ENCODE data around the gene DPYD.

Gene DPYD

DNA sequence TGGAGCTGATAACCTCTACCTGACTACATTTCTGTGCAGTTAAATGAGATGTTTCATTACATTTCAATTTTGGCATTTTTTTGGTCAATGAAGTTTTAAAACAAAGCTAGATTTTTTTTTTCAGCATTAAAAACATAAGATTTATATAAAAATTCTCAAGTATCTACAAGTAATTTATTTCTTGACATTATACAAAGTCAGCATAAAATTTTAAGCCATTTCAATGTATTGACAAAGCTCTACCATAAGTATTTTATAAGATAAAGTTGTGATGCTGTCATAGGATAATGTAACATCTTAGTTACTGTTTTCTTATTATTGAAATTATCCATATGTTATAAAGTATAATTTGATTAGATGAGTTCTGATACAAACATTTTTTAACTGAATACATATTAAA is 847.7 kb downstream of the DPYD start:
- no peak for DNase-seq

DNA sequence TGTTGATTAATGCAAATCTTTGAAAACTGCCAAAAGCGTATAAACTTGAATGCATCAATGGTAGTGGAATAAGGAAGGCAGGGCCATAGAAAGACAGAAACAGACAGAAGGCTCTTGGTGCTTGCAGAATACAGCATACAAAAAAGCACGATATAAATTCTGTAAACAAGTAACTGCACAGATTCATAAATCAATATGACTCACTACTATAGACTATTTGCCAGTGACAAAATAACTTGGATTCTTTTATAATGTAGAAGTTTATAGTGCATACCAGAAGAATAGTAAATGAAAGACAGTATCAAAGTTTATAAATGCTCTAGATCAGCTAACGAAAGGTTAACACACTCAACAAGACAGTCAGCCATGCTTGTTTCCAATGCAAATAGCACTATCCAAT is 849.7 kb downstream of the DPYD start:
- DNase-seq: no peak

DNA sequence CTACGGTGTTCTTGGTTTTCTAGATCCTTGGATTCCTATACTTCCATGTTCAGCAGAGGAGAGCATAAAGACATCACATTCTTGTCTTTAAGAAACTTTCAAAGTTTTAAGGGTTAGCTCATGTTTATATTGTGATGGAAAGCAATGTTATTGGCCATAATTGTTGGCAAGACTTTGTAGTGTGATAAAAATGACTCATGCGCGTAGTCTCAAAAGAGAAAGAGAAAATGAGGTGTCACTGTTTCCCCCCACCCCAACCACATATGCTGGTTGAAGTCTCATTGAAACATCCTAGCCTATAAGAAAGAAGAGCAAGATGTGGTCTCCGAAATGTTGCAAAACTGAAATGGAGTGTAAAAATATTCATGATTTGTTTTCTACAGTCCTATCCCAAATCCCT is 850.5 kb downstream of the DPYD start:
- DNase-seq: no peak

DNA sequence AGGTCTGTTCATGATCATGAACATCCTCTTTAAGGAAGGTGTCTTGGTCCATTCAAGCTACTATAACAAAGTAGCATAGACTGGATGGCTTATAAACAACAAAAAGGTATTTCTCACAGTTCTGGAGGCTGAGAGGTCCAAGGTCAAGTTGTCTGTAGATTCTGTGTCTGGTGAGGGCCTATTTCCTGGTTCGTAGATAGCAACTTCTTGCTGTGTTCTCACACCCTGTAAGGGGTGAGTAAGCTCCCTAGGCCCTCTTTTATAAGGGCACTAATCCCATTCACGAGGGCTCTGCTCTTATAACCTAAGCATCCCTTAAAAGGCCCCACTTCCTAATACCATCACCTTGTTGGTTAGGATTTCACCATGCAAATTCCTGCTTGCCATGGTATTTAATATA is 851.5 kb downstream of the DPYD start:
- no peak for DNase-seq

DNA sequence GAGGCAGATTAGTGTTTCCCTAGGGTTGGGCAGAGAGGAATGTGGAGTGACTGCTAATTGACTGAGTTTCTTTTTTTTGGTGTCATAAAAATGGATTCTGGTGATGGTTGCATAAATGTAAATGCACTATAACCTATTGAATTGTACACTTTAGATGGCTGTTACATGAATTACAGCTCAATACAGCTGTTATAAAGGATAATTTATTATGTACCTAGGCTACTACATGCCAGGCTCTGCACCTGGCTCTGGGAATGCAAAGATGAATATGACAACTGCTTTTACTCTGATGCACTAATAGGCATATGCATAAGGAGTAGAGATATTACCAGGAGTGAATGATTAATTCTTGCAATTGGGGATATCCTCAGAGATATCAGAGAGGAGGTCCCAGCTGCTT is 854.0 kb downstream of the DPYD start:
- no peak for DNase-seq

DNA sequence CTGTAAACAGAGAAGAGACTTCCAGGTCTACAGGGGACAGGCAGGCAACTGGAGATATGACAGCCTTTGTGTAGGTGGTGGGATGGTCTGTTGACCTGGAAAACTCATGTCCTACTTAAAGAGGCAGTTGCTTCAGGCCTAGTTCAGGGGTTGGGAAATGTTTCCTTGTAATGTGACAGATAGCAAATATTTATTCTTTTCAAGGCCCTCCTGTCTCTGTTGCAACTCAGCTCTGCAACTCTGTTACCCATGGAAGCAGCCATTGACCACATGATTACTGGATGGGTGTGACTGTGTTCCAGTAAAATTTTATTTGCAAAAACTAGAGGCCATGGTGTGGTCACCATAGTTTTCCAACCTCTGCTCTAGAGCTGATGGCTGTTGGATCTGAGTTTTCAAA is 857.3 kb downstream of the DPYD start:
- no peak for DNase-seq

DNA sequence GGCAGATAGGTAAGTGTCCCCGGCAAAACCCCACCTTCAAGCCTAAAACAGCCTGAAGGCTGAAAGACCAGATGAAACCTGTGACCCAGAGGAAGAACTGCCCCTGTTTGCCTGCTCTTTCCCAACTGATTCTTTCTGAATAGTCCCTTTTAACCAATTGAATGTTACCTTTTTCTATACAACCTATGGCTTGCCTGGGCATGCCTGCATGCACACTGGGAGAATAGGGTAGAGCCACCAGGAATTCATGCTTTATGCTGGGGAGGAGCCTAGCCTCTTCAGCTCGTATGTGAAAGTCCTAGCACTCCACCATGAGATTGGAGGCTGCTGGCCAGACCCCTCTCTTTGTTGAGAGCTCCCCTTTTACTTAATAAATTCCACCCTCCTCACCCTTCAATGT is 859.2 kb downstream of the DPYD start:
- DNase-seq: no peak

DNA sequence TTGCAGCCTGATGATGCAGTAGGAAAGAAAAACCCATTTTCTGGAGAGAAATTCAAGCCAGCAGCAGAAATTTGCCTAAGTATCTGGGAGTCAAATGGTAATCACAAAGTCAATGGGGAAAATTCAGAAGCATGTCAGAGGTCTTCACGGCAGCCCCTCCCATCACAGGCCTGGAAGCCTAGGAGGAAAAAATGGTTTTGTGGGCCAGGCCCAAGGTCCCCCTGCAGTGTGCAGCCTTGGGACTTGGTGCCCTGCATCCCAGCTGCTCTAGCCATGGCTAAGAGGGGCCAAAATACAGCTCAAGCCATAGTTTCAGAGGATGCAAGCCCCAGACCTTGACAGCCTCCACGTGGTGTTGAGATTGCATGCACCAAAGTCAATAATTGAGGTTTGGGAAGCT is 864.4 kb downstream of the DPYD start:
- DNase-seq: no peak

DNA sequence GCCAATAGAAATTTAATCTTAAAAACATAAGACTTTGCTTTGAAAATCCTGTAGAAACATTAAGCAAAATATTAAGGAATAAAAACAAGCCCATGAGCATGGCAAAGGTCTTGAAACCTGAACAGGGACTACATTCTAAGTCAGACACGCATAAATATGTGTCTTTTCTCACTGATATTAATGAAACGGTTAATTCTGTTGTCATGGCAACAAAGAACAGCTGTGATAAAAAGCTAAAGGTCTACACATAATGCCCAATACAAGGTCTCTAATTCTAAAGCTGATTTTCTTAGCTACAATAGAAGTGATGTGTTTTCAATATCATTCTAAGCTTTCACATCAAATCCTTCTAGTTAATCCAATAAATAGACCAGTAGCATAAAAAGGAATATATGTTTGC is 867.6 kb downstream of the DPYD start:
- DNase-seq: no peak

DNA sequence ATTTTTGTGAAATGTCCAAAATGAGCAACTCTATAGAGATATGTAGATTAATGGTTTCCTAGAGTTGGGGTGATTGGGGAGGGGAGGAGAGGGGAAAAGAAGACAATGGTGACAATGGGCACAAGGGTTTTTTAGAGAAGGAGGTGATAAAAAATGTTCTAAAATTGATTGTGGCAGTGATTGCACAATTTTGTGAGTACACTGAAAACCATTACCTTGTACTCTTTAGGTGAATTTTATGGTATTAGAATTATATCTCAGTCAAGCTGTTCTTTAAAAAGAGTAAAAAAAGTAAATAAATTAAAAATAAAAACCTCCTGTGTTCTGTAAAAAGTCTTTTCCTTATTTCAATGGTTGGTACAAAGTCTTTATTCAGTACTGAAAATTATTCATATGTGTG is 869.0 kb downstream of the DPYD start:
- no peak for DNase-seq

DNA sequence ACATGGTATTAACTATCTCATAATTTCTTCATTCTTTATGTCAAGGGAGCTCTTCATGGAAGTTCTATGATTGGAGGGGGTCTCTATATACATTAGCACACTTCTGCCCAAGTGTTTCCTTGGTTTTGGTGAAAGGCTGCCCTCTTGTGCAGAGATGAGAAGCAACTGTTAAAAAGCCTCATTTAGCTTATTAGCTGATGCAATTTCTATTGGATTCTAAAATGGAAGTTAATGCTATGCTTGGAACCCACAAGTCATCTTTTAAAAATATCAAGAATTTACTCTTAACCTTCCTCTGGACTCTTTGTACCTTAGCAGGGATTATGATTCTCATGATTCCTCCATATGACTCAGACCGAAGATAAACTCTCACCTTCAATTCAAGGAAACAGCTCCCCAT is 870.3 kb downstream of the DPYD start:
- no peak for DNase-seq

DNA sequence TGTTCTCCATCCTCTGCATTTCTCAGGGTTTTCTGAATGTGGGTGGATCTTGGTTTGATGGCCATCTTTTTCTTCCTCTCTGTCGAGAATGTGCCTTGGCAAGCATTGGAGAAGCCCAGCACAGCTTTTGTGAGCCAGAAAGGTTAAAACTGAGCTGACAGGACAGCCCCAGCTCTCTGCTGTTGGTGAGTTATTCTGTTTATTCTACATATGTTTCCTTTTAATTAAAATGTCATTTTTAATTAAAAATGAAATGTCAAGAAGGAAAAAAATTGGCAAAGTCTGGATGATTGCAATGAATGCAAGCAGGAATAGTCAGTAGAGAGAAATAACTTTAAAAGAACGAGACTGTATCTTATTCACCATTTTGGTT is 873.4 kb downstream of the DPYD start:
- DNase-seq: no peak

DNA sequence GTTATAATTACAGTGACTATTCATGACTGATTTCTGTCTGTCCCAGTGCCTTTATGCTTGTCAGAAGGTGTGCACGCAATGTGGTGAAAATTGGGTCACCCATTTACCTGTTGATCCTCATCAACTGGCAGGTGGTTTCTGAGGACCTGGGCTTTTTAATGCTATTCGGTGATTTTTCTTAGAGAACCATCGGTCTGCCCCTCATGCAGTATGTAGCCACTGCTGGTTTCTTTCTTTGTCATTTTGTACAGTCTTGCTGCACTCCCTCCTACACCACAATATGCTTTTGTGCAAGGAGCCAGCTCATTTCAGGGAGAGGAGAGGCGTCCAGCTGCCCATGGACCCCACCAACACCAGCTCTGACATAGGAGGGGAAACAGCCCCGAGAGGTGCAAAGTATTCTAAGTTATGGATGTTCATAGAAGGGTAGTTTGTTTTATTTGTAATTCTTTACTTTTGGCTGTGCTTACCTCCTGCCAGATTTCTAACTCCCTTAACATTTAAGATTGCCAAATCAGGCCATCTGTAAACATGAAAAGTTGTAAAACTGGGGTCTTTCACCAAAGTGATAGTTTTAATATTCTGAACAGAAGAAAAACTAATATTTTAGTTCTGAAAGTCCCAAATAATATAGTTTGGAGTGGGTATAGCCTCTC is 873.9 kb downstream of the DPYD start:
- DNase-seq: no peak

DNA sequence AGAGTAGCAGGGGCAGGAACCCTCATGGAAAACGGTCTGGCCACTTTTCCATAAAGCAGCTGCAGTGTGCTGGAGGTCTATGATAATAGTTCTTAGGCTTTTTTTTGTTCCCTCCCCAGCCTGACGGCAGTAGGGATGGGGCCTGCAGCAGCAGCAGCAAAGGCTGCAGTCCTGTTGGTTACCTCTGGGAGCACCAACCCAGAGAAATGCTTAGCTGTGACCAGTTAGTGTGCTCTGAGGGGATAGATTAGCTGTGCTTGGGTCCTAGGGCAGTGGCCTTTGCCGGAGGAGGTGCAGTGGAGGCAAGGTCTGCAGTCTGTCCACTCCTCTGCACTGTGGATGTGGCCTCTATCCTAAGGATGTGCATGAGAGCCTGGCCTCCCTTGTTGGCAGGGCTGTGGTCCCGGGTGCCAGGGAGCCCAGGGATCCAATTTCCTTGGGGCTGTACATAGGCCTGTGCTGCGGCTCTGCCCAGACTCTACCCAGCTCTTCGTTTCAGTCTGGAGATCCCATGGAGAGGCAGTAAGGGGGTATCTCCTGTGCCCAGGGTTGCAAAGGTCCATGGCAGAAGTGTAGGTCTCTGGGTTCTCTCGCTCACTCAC is 876.6 kb downstream of the DPYD start:
- DNase-seq: no peak

DNA sequence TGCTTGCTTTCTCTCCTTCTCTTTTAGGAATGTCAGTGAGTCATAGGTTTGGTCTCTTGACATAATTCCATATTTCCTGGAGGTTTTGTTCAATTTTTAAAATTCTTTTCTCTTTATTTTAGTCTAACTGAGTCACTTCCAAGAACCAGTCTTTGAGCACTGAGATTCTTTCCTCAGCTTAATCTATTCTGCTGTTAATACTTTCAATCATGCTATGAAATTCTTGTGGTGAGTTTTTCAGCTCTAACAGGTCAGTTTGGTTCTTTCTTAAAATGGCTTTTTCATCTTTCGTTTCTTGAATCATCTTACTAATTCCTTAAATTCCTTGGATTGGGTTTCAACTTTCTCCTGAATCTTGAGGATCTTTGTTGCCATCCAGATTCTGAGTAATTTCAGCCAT is 878.3 kb downstream of the DPYD start:
- DNase-seq: no peak

DNA sequence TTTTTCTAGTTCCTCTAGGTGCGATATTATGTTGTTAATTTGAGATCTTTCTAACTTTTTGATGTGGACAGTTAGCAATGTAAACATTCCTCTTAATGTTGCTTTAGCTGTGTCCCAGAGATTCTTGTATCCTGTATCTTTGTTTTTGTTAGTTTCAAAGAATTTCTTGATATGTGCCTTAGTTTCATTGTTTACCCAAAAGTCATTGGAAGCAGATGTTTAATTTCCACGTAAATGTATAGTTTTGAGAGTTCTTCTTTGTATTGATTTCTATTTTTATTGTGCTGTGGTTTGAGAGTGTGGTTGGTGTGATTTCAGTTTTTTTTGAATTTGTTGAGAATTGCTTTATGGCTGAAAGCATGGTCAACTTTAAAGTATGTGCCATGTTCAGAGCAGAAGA is 879.8 kb downstream of the DPYD start:
- no peak for DNase-seq

DNA sequence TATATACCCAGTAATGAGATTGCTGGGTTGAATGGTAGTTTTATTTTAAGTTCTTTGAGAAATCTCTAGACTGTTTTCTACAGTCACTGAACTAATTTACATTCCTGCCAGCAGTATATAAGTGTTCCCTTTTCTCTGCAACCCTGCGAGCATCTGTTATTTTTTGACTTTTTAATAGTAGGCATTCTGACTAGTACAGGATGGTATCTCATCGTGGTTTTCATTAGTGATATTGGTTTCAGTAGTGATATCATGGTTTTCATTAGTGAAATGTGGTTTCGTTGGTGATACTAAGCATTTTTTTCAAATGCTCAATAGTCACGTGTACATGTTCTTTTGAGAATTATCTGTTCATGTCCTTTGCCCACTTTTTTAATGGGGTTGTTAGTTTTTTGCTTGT is 882.4 kb downstream of the DPYD start:
- no peak for DNase-seq

DNA sequence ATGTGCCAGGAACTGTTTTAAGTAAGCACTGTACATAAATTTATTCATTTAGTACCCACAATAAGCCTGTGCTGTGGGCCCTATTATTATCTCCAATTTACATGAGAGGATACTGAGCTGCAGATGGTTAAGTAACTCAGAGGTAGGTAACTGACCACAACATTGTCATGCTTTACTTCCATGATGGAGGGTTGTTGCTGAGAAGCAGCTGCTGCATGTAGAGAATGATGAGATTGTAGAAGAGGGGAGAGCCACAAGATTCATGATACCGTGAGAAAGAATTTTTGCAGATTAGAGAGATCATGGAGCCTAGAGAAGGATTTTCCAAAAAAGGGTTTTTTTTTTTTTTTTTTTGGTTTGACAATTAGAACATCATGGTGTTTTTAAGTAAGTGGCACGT is 886.2 kb downstream of the DPYD start:
- no peak for DNase-seq

DNA sequence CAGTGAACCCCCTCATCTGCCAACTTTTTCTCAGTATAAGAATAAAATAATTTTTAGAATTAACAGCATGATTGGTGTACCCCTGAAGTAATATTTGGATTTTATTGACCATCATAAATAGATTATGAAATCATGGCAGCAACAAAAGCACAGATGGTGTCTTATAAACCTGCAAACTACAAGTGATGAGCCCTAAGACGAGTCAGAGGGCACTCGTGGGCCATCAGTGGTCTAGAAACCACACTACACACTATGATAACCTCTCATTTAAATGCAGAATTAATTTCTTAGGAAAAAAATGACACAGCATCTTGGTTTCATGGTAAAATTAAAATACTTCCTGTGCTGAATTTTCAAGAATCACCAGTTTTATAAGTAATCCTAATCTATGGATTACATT is 886.9 kb downstream of the DPYD start:
- DNase-seq: no peak

Measured in inflammatory macrophage treated with lipopolysaccharide for 4 hours (primary cell).